Left ventricle myocardium inferior (tissue), 1 donor: Measurements from ENCODE around the gene ZNF584. TPM values are rescaled to one million over a fixed set of nuclear protein-coding genes. Genes with fewer than 3 reads are reported as not detected.

ENCODE experiments used
- DNase-seq: peaks from one replicate; pipeline ENCODE4 v3.0.0-alpha.2; 2020
- H3K27ac ChIP-seq: fragments of 200-600 bp; replicated peaks from 2 replicates; pipeline ENCODE4 v1.8.0; 2021
- H3K27me3 ChIP-seq: fragments of 200-600 bp; 2 replicates; pipeline ENCODE4 v1.8.0; 2021; ENCODE audit warnings: low read depth
- H3K36me3 ChIP-seq: fragments of 200-600 bp; 2 replicates; pipeline ENCODE4 v1.8.0; 2021
- H3K4me1 ChIP-seq: fragments of 200-600 bp; 2 replicates; pipeline ENCODE4 v1.8.0; 2021
- H3K4me3 ChIP-seq: fragments of 200-600 bp; 2 replicates; pipeline ENCODE4 v1.8.0; 2021; ENCODE audit warnings: mild to moderate bottlenecking, moderate library complexity
- H3K9me3 ChIP-seq: fragments of 200-600 bp; replicated peaks from 2 replicates; pipeline ENCODE4 v1.8.0; 2021
- CTCF ChIP-seq: fragments of 200-600 bp; IDR thresholded peaks from 2 replicates; pipeline ENCODE4 v1.8.0; 2021; ENCODE audit warnings: antibody characterized with exemption, mild to moderate bottlenecking, borderline replicate concordance
- intact Hi-C: fragments of 100-400 bp; cut with micrococcal nuclease; formaldehyde crosslinking; loops from one replicate; pipeline ENCODE4 v1.11.0; 2022
- total RNA-seq: library from RNA; stranded (reverse); fragmentation: NEBNext Ultra II Directional; extraction: Animal tissue kit (Norgen Biotek cat#: 25700); gene quantifications from one replicate; pipeline ENCODE4 v1.2.1, GENCODE V29; 2021
- donor health status: DM: no; HTN: yes; CAD: no; lungs with severe emphysema.

The ZNF584 gene
- total RNA-seq, 1 donor from 2014 or later, result 16.8 TPM

GRCh38 chr19:58379246-58379645 lies 29.2 kb upstream of the ZNF584 start:
- peaks cover 29% of the 10 kb centered on the region for H3K4me1 ChIP-seq
- H3K36me3 ChIP-seq, result no peaks in the 10 kb centered on the region
- no peaks in the 10 kb centered on the region for H3K9me3 ChIP-seq
- TF ChIP-seq CTCF, result no peak
- no peak overlapping the region for H3K4me3 ChIP-seq
- no peaks in the 10 kb centered on the region for H3K27me3 ChIP-seq
- intact Hi-C loops, result no loop called here
- H3K27ac ChIP-seq, result peak overlapping the region; percentile 99
- DNase-seq, result no peak

- peaks cover 29% of the 10 kb centered on the region for H3K4me1 ChIP-seq
- H3K4me3 ChIP-seq, result peak overlapping the region; percentile 89
- no peak for DNase-seq
- TF ChIP-seq CTCF, result no peak
- peak overlapping the region; percentile 99 for H3K27ac ChIP-seq
- intact Hi-C loops, result no loop called here
- no peaks in the 10 kb centered on the region for H3K27me3 ChIP-seq
- no peaks in the 10 kb centered on the region for H3K36me3 ChIP-seq
- no peaks in the 10 kb centered on the region for H3K9me3 ChIP-seq
Observed at GRCh38 chr19:58380037-58380661, 28.3 kb upstream of the ZNF584 start.

- H3K4me3 ChIP-seq, result peak within 1 kb of the TSS; percentile 89
- DNase-seq, result peak; percentile 99
- H3K27ac ChIP-seq, result peak within 1 kb of the TSS; percentile 99
- no peaks in the 10 kb centered on the region for H3K9me3 ChIP-seq
- intact Hi-C loops, result no loop called here
- H3K36me3 ChIP-seq, result no peaks in the 10 kb centered on the region
- H3K27me3 ChIP-seq, result no peaks in the 10 kb centered on the region
- peak; percentile 5 for TF ChIP-seq CTCF
- peaks cover 36% of the 10 kb centered on the region for H3K4me1 ChIP-seq
Observed at GRCh38 chr19:58380662-58381459, 27.6 kb upstream of the ZNF584 start, which contains the start of gene ZNF837. TSS of gene ZNF837 (minus strand) at chr19:58381030. CDS start at chr19:58369332, 11,698 bp downstream.

- DNase-seq, result no peak
- no peaks in the 10 kb centered on the region for H3K27me3 ChIP-seq
- intact Hi-C loops, result no loop called here
Observed at GRCh38 chr19:58381460-58382212, 26.8 kb upstream of the ZNF584 start.

More at GRCh38 chr19:58381460-58382212, 26.8 kb upstream of the ZNF584 start:
- Histone ChIP-seq H3K9me3 (no peaks in the 10 kb centered on the region), H3K4me1 (peaks cover 44% of the 10 kb centered on the region), H3K36me3 (no peaks in the 10 kb centered on the region), H3K4me3 (peak overlapping the region; percentile 89), H3K27ac (peak overlapping the region; percentile 99)
- no peak for TF ChIP-seq CTCF
